Pancreas (tissue), 10 donors: ENCODE measurements around the gene RAB3IP. TPM values are rescaled to one million over a fixed set of nuclear protein-coding genes. Genes with fewer than 3 reads are reported as not detected.
"Not testable (repeated sequence)": the region's sequence is repeated elsewhere in the genome, so short reads cannot be mapped to it uniquely, and the experiment has no call there.

ENCODE experiments used
- ATAC-seq, 4 donors: fragments of 200-7000 bp; cut with Tn5 transposase; one replicate each; pipeline versions ENCODE4 v1.8.0 to v1.9.1; 2020; ENCODE audit warnings: mild to moderate bottlenecking in 4 of 4, moderate library complexity in 4 of 4
- DNase-seq, 6 donors: peaks; one replicate each; pipeline ENCODE4 v3.0.0-alpha.2; 2020
- FAIRE-seq: peaks from 2 replicates; lab custom pipeline; 2012; peaks lifted over from hg19 to GRCh38; lab: Jason Lieb, UNC
- H3K27ac ChIP-seq, 4 donors: fragments of 200-600 bp; sonication (generic); 1 replicate in 3 of 4; 2 replicates in 1 of 4; pipeline versions ENCODE4 v1.5.0 to v1.8.0; 2020
- H3K27me3 ChIP-seq, 4 donors: fragments of 200-600 bp; one replicate each; pipeline ENCODE4 v1.8.0; 2021
- H3K36me3 ChIP-seq, 3 donors: fragments of 200-600 bp; sonication (generic) in 1 of 3; one replicate each; pipeline versions ENCODE4 v1.5.0 to v1.8.0; 2020 to 2021
- H3K4me1 ChIP-seq, 3 donors: fragments of 200-600 bp; one replicate each; pipeline ENCODE4 v1.8.0; 2021
- H3K4me3 ChIP-seq, 4 donors: fragments of 200-600 bp; sonication (generic) in 2 of 4; one replicate each; pipeline versions ENCODE4 v1.5.0 to v1.8.0; 2020 to 2021
- H3K9me3 ChIP-seq, 4 donors: fragments of 200-600 bp; one replicate each; pipeline ENCODE4 v1.8.0; 2021
- WGBS, 2 donors: extraction: QIAGEN DNeasy Blood & Tissue Kit; methylation state at CpG; one replicate each; pipeline ENCODE4 v1.1.7; 2013; 5-methylcytosine and 5-hydroxymethylcytosine counted together
- intact Hi-C, 3 donors: fragments of 100-400 bp; cut with DNase I; formaldehyde crosslinking; loops; one replicate each; pipeline versions ENCODE4 v1.11.1 to v1.14.2; 2022
- polyA plus RNA-seq, 2 donors: library from polyadenylated mRNA; stranded (reverse); fragments of 200-250 nt; gene quantifications; one replicate each; pipeline ENCODE4 v1.2.3, GENCODE V29; 2013
- total RNA-seq, 6 donors: library from RNA; stranded (reverse); fragmentation: NEBNext Ultra II Directional in 4 of 6; extraction: Animal tissue kit (Norgen Biotek cat#: 25700) in 4 of 6; gene quantifications; one replicate each; pipeline versions ENCODE4 v1.2.1 to v1.2.4, GENCODE V29; 2021 to 2023
- TF ChIP-seq, protein P1 (sequence below), 4 donors: fragments of 200-600 bp; sonication (generic) in 3 of 4; IDR thresholded peaks; one replicate each; pipeline versions ENCODE4 v1.5.0 to v1.8.0; 2021; ENCODE audit warnings: antibody characterized with exemption in 4 of 4
- donor health status: healthy with polysubstance abuse.
- donor health status: DM: no; HTN: no; CAD: no; lungs with moderate emphysema.
- donor health status: DM: no; HTN: no; CAD: no.
- donor health status: control.
- donor health status: control.
- donor health status: Bipolar disorder and iron deficiency.
- donor health status: DM: yes; HTN: yes; CAD: no.
- donor health status: DM: no; HTN: no; CAD: no.
- donor health status: DM: no; HTN: no; CAD: no.
- donor health status: DM: yes; HTN: yes; CAD: no.

RAB3IP gene
- total and polyA plus RNA-seq, 8 donors, result 19.4 to 38.0 (median 28.1) TPM

- H3K4me3 ChIP-seq, result no peak overlapping the region
- WGBS, 2 donors, result 94 to 97% methylated on average over 2 of the region's 2 CpGs
- DNase-seq, result no peak
These were observed 53.9 kb downstream of the RAB3IP start for GRCh38 chr12:69792533-69792932.

GRCh38 chr12:69807101-69807897, 68.6 kb downstream of the RAB3IP start:
- WGBS, 2 donors, result 97% methylated on average over 54 to 62 of the region's 62 CpGs
- FAIRE-seq, H3K36me3 ChIP-seq, ATAC-seq, H3K4me1 ChIP-seq, H3K27ac ChIP-seq, H3K27me3 ChIP-seq, H3K4me3 ChIP-seq, intact Hi-C loops, H3K9me3 ChIP-seq: not testable (repeated sequence)
- peak in 2 of 6 donors; percentile 15 to 68 for DNase-seq

More at GRCh38 chr12:69792533-69792932, 53.9 kb downstream of the RAB3IP start:
- ATAC-seq, result no peak
- H3K36me3 ChIP-seq, result peaks cover 0 to 12% (median 0%) of the 10 kb centered on the region in 3 donors
- H3K27me3 ChIP-seq, result no peaks in the 10 kb centered on the region
- H3K9me3 ChIP-seq, result no peaks in the 10 kb centered on the region
- TF ChIP-seq, protein P1, sequence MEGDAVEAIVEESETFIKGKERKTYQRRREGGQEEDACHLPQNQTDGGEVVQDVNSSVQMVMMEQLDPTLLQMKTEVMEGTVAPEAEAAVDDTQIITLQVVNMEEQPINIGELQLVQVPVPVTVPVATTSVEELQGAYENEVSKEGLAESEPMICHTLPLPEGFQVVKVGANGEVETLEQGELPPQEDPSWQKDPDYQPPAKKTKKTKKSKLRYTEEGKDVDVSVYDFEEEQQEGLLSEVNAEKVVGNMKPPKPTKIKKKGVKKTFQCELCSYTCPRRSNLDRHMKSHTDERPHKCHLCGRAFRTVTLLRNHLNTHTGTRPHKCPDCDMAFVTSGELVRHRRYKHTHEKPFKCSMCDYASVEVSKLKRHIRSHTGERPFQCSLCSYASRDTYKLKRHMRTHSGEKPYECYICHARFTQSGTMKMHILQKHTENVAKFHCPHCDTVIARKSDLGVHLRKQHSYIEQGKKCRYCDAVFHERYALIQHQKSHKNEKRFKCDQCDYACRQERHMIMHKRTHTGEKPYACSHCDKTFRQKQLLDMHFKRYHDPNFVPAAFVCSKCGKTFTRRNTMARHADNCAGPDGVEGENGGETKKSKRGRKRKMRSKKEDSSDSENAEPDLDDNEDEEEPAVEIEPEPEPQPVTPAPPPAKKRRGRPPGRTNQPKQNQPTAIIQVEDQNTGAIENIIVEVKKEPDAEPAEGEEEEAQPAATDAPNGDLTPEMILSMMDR (IDR thresholded peaks at IDR 0.05), result no peak
- H3K4me1 ChIP-seq, result no peaks in the 10 kb centered on the region
- FAIRE-seq, result no peak
- intact Hi-C loops, result no loop called here
- no peak overlapping the region for H3K27ac ChIP-seq

- Histone ChIP-seq H3K27me3 (no peaks in the 10 kb centered on the region), H3K9me3 (no peaks in the 10 kb centered on the region), H3K4me1 (no peaks in the 10 kb centered on the region), H3K36me3 (no peaks in the 10 kb centered on the region), H3K27ac (no peak overlapping the region), H3K4me3 (no peak overlapping the region)
- intact Hi-C loops, result no loop called here
- no peak for FAIRE-seq
- DNase-seq, result no peak
- TF ChIP-seq, protein P1 (IDR thresholded peaks at IDR 0.05), result no peak
- 74 to 96% methylated on average over 4 of the region's 4 CpGs for WGBS, 2 donors
- ATAC-seq, result no peak
These were observed 72.3 kb downstream of the RAB3IP start for GRCh38 chr12:69810870-69811498.

- peaks cover 0 to 4% (median 0%) of the 10 kb centered on the region in 3 donors for H3K36me3 ChIP-seq
- H3K27me3 ChIP-seq, result no peaks in the 10 kb centered on the region
- TF ChIP-seq, protein P1 (IDR thresholded peaks at IDR 0.05), result no peak
- no peaks in the 10 kb centered on the region for H3K4me1 ChIP-seq
- H3K27ac ChIP-seq, result no peak overlapping the region
- no peak overlapping the region for H3K4me3 ChIP-seq
- intact Hi-C loops, result no loop called here
- DNase-seq, result no peak
- no peak for FAIRE-seq
- ATAC-seq, result no peak
- H3K9me3 ChIP-seq, result no peaks in the 10 kb centered on the region
- WGBS, 2 donors, result 94 to 95% methylated on average over 3 of the region's 3 CpGs
These were observed 77.4 kb downstream of the RAB3IP start for GRCh38 chr12:69816082-69816481.

DNA sequence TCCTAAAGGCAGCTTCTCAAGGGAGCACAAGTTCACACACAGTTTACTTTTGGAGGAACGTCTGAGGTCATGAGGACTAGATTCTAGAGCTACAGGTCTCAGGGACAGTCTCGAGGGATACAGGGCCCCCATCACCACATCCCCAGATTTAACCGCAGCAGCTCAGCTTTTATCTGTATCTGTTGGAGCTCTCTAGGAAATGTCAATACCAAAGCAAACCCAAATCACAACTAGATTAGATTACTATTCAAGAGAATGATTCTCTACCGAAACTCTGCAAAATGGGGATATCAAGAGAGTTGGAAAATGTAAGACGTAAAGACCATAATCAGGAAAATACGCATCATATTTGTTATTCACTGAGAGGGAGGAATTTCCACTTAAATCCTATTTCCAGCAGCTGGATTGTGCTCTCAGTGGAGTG, 82.4 kb downstream of the RAB3IP start:
- 20 to 22% methylated on average over 6 of the region's 6 CpGs for WGBS, 2 donors
- no peak for DNase-seq
- H3K4me1 ChIP-seq, result no peaks in the 10 kb centered on the region
- H3K27ac ChIP-seq, result peak overlapping the region in 2 of 4 donors; percentile 3 to 12
- ATAC-seq, result peak in 2 of 4 donors; percentile 16 to 17
- no peaks in the 10 kb centered on the region for H3K27me3 ChIP-seq
- intact Hi-C loops, result no loop called here
- FAIRE-seq, result no peak
- TF ChIP-seq, protein P1 (IDR thresholded peaks at IDR 0.05), result no peak
- H3K9me3 ChIP-seq, result no peaks in the 10 kb centered on the region
- no peak overlapping the region for H3K4me3 ChIP-seq
- H3K36me3 ChIP-seq, result peaks cover 0 to 4% (median 0%) of the 10 kb centered on the region in 3 donors
